PC-3 (cell line): ENCODE results near the gene ARID5B. TPM values are rescaled to one million over a fixed set of nuclear protein-coding genes. Genes with fewer than 3 reads are reported as not detected.

ENCODE experiments used
- ATAC-seq: fragments of 200-7000 bp; cut with Tn5 transposase; 2 replicates; pipeline ENCODE4 v1.9.1; 2020; ENCODE audit warnings: mild to moderate bottlenecking, moderate library complexity
- BruUV-seq: library from RNA; stranded (reverse); fragments of 400-500 nt; replicated peaks from 2 replicates; lab custom pipeline; 2021; lab: Mats Ljungman, UMichigan
- CTCF ChIA-PET: fragments of 300-600 bp; sonication (Branson Sonifier 250); formaldehyde crosslinking; loops from one replicate; lab custom pipeline; 2022; ENCODE audit warnings: antibody characterized with exemption; lab: Charles Lee
- POLR2A ChIA-PET: fragments of 300-600 bp; sonication (Branson Sonifier 250); formaldehyde crosslinking; loops from one replicate; lab custom pipeline; 2022; ENCODE audit warnings: antibody characterized with exemption; ENCODE audit not compliant: unreplicated experiment; lab: Charles Lee
- DNase-seq: peaks from one replicate; pipeline ENCODE4 v3.0.0-alpha.2; 2015
- H2AFZ ChIP-seq: fragments of 300-600 bp; sonication (generic); 2 replicates; pipeline ENCODE4 v1.6.0; 2016; ENCODE audit warnings: antibody characterized with exemption, low read length
- H3F3A ChIP-seq: fragments of 300-600 bp; sonication (generic); one replicate; pipeline ENCODE4 v1.6.0; 2017; ENCODE audit warnings: antibody characterized with exemption, low read length, control low read depth, mild to moderate bottlenecking; ENCODE audit not compliant: unreplicated experiment
- H3K27ac ChIP-seq: fragments of 300-600 bp; sonication (generic); 2 replicates; pipeline ENCODE4 v1.5.1; 2016; ENCODE audit warnings: mild to moderate bottlenecking, low read length
- H3K27me3 ChIP-seq: fragments of 300-600 bp; sonication (generic); 2 replicates; pipeline ENCODE4 v1.6.1; 2016; ENCODE audit warnings: low read length, mixed read lengths
- H3K36me3 ChIP-seq: fragments of 300-600 bp; sonication (generic); 2 replicates; pipeline ENCODE4 v1.6.1; 2016; ENCODE audit warnings: low read depth, mixed run types, low read length, mixed read lengths
- H3K4me1 ChIP-seq: fragments of 300-600 bp; sonication (generic); 2 replicates; pipeline ENCODE4 v1.5.1; 2016; ENCODE audit warnings: low read length; ENCODE audit not compliant: insufficient read depth
- H3K4me2 ChIP-seq: fragments of 300-600 bp; sonication (generic); 2 replicates; pipeline ENCODE4 v1.6.0; 2016; ENCODE audit warnings: low read length
- H3K4me3 ChIP-seq: fragments of 300-600 bp; sonication (generic); 2 replicates; pipeline ENCODE4 v1.5.1; 2016; ENCODE audit warnings: mild to moderate bottlenecking, low read length, mixed read lengths
- H3K79me2 ChIP-seq: fragments of 300-600 bp; sonication (generic); 2 replicates; pipeline ENCODE4 v1.6.1; 2017; ENCODE audit warnings: low read length, mixed read lengths
- H3K9ac ChIP-seq: fragments of 300-600 bp; sonication (generic); 2 replicates; pipeline ENCODE4 v1.6.0; 2016; ENCODE audit warnings: mild to moderate bottlenecking, low read length
- H3K9me2 ChIP-seq: fragments of 300-600 bp; sonication (generic); replicated peaks from 2 replicates; pipeline ENCODE4 v1.6.1; 2016; ENCODE audit warnings: mixed run types, low read length, mixed read lengths
- H3K9me3 ChIP-seq: fragments of 300-600 bp; sonication (generic); 2 replicates; pipeline ENCODE4 v1.6.1; 2016; ENCODE audit warnings: low read length, mixed read lengths
- H4K20me1 ChIP-seq: fragments of 300-600 bp; sonication (generic); 2 replicates; pipeline ENCODE4 v1.6.1; 2016; ENCODE audit warnings: low read length, mixed read lengths
- EZH2 ChIP-seq: fragments of 300-600 bp; sonication (generic); IDR thresholded peaks from one replicate; pipeline ENCODE4 v1.6.1; 2017; ENCODE audit warnings: antibody characterized with exemption, mild to moderate bottlenecking, low read length; ENCODE audit not compliant: unreplicated experiment
- EZH2phosphoT487 ChIP-seq: fragments of 300-600 bp; sonication (generic); IDR thresholded peaks from 2 replicates; pipeline ENCODE4 v1.6.1; 2018; ENCODE audit warnings: mild to moderate bottlenecking, antibody characterized with exemption, low read length, borderline replicate concordance
- intact Hi-C: fragments of 100-400 bp; cut with micrococcal nuclease; formaldehyde crosslinking; loops from 2 replicates; pipeline ENCODE4 v1.9.0; 2023
- total RNA-seq: library from RNA; depleted of rRNA; stranded (reverse); fragments of >200 nt; gene quantifications from 2 replicates; pipeline ENCODE4 v1.2.3, GENCODE V29; 2014
- TF ChIP-seq, protein P1 (sequence below): fragments of 300-600 bp; sonication (generic); conservative IDR thresholded peaks from 2 replicates; pipeline ENCODE4 v1.5.1; 2017; ENCODE audit warnings: antibody characterized with exemption, low read depth, mild to moderate bottlenecking, low read length

ARID5B gene
- total RNA-seq, 1 experiment from 2014 or later, result 26.4 TPM

DNA sequence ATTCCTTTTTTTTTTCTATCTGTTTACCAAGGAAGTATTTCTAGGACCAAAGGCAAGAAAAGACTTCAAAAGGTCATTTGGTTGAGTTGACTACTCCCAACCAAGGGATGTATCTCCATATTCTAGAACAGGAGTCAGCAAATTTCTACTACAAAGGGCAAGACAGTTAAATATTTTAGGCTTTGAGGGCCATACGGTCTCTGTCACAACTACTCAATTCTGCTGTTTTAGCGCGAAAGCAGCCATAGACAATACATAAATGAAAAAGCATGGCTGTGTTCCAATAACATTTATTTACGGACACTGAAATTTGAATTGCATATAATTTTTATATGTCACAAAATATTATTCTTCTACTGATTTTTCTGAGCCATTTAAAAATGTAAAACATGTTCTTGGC is 8.5 kb upstream of the ARID5B start:
- no peak overlapping the region for H3K27ac ChIP-seq
- H3K36me3 ChIP-seq, result no peaks in the 10 kb centered on the region
- DNase-seq (no peak), ATAC-seq (no peak)
- H3K4me3 ChIP-seq, result no peak overlapping the region
- H3K4me2 ChIP-seq, result no peak overlapping the region
- H3K9me3 ChIP-seq, result no peaks in the 10 kb centered on the region
- 0 out of 2 replicates have a peak, but pooled peaks cover 3% of the 10 kb centered on the region for H3K9me2 ChIP-seq
- ChIA-PET POLR2A (no interaction called here), CTCF (no interaction called here)
- no TSS peak for BruUV-seq
- H3K79me2 ChIP-seq, result no peaks in the 10 kb centered on the region
- H2AFZ ChIP-seq, result no peak overlapping the region
- H4K20me1 ChIP-seq, result no peaks in the 10 kb centered on the region
- H3K4me1 ChIP-seq, result peaks cover 37% of the 10 kb centered on the region
- peaks cover 5% of the 10 kb centered on the region for H3F3A ChIP-seq
- intact Hi-C loops, result no loop called here
- H3K27me3 ChIP-seq, result no peaks in the 10 kb centered on the region
- TF ChIP-seq EZH2phosphoT487 (no peak), EZH2 (no peak)
- TF ChIP-seq, protein P1, sequence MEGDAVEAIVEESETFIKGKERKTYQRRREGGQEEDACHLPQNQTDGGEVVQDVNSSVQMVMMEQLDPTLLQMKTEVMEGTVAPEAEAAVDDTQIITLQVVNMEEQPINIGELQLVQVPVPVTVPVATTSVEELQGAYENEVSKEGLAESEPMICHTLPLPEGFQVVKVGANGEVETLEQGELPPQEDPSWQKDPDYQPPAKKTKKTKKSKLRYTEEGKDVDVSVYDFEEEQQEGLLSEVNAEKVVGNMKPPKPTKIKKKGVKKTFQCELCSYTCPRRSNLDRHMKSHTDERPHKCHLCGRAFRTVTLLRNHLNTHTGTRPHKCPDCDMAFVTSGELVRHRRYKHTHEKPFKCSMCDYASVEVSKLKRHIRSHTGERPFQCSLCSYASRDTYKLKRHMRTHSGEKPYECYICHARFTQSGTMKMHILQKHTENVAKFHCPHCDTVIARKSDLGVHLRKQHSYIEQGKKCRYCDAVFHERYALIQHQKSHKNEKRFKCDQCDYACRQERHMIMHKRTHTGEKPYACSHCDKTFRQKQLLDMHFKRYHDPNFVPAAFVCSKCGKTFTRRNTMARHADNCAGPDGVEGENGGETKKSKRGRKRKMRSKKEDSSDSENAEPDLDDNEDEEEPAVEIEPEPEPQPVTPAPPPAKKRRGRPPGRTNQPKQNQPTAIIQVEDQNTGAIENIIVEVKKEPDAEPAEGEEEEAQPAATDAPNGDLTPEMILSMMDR, result no peak
- H3K9ac ChIP-seq, result no peak overlapping the region

DNA sequence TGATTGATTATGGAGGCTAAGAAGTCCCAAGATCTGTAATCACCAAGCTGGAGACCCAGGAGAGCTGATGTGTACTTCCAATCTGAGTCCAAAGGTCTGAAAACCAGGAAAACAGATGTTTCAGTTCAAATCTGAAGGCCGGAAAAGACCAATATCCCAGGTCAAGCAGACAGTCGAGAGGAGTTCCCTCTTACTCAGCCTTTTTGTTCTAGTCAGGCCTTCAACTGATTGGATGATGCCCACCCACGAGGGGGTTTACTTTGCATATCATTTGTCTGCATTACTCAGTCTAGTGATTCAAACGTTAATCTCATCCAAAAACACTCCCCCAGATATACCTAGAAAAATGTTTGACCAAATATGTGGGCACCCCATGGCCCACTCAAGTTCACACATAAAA is 7.4 kb upstream of the ARID5B start:
- Histone ChIP-seq H3K9me2 (no peaks in the 10 kb centered on the region), H3K9ac (no peak overlapping the region), H3K4me3 (no peak overlapping the region), H3F3A (peaks cover 9% of the 10 kb centered on the region), H3K4me2 (no peak overlapping the region), H3K27me3 (no peaks in the 10 kb centered on the region), H2AFZ (no peak overlapping the region), H3K9me3 (no peaks in the 10 kb centered on the region), H3K4me1 (peaks cover 47% of the 10 kb centered on the region), H3K27ac (no peak overlapping the region), H4K20me1 (no peaks in the 10 kb centered on the region), H3K36me3 (no peaks in the 10 kb centered on the region), H3K79me2 (no peaks in the 10 kb centered on the region)
- CTCF ChIA-PET, result no interaction called here
- ATAC-seq, result no peak
- TF ChIP-seq, protein P1, result no peak
- TF ChIP-seq EZH2 (no peak), EZH2phosphoT487 (no peak)
- POLR2A ChIA-PET, result no interaction called here
- BruUV-seq, result no TSS peak
- DNase-seq, result no peak
- intact Hi-C loops, result no loop called here

- BruUV-seq, result no TSS peak
- H3K9me3 ChIP-seq, result no peaks in the 10 kb centered on the region
- ChIA-PET CTCF (interaction anchor here (0.6 to 2.2 kb wide), 8 partner anchors 19 to 518 kb away, joined by 3 to 30 read pairs (median 6); no protein-coding TSS in a partner anchor), POLR2A (no interaction called here)
- no peak for TF ChIP-seq EZH2phosphoT487
- TF ChIP-seq EZH2, result no peak
- TF ChIP-seq, protein P1, result no peak
- H3F3A ChIP-seq, result peaks cover 11% of the 10 kb centered on the region
- H4K20me1 ChIP-seq, result no peaks in the 10 kb centered on the region
- H3K36me3 ChIP-seq, result no peaks in the 10 kb centered on the region
- H3K27me3 ChIP-seq, result no peaks in the 10 kb centered on the region
- H3K79me2 ChIP-seq, result no peaks in the 10 kb centered on the region
- no peak overlapping the region for H2AFZ ChIP-seq
- no peak overlapping the region for H3K4me2 ChIP-seq
- peak; percentile 78 for DNase-seq
- H3K4me3 ChIP-seq, result no peak overlapping the region
- H3K9me2 ChIP-seq, result no peaks in the 10 kb centered on the region
- no peak for ATAC-seq
- intact Hi-C loops, result no loop called here
- no peak overlapping the region for H3K9ac ChIP-seq
- H3K4me1 ChIP-seq, result peaks cover 41% of the 10 kb centered on the region
- H3K27ac ChIP-seq, result no peak overlapping the region
Observed at GRCh38 chr10:61895898-61896600, 5.5 kb upstream of the ARID5B start.
